GM21825 (cell line): ENCODE results near the gene TMEM114.
"Not testable (repeated sequence)": the region's sequence is repeated elsewhere in the genome, so short reads cannot be mapped to it uniquely, and the experiment has no call there.

Source experiments
- ATAC-seq: cut with Tn5 transposase; IDR thresholded peaks from one replicate; pipeline ENCODE4 v1.9.1; 2021; ENCODE audit warnings: mild to moderate bottlenecking, moderate library complexity; ENCODE audit not compliant: unreplicated experiment

Gene TMEM114

DNA sequence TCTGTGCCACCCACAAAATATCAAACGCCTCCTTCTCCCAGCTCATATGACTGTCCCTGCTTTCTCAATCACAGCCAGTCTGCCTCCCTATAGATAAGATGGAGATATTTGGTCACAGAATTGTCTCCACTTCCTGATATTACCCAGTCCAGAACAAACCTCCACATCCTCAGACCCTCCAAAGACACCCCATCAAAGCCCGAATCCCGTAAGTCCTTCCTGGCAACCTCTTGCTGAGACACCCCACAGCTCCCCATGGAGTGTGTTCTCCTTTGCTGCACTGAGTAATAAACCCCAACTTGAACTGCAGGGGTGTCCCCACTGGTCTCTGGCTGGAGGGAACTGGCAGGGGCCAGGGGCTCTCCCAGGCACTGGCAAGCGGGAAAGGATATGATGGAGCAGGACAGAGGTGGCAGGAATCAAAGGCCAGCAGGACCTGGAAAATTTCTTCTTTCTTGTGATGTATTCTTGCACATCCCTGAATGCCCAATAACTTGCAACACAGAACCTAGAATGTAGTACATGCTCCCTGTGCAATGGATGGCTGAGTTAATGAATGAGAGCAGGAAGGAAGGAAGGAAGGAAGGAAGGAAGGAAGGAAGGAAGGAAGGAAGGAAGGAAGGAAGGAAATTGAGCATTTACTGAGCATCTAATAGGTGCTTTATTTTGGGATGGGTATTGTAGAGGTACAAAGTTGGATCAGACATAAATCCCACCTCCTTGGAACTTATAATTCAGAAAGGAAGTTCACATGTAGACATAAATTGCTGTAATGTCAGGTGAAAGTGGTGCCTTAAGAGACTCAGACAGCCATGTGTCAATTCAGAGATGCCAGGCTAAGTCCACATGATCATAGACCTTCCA lies 13.9 kb downstream of the TMEM114 start:
- ATAC-seq, result no peak

- no peak for ATAC-seq
These were observed 14.9 kb downstream of the TMEM114 start for GRCh38 chr16:8575399-8575798.

GRCh38 chr16:8572919-8573724 lies 17.2 kb downstream of the TMEM114 start:
- ATAC-seq, result no peak

DNA sequence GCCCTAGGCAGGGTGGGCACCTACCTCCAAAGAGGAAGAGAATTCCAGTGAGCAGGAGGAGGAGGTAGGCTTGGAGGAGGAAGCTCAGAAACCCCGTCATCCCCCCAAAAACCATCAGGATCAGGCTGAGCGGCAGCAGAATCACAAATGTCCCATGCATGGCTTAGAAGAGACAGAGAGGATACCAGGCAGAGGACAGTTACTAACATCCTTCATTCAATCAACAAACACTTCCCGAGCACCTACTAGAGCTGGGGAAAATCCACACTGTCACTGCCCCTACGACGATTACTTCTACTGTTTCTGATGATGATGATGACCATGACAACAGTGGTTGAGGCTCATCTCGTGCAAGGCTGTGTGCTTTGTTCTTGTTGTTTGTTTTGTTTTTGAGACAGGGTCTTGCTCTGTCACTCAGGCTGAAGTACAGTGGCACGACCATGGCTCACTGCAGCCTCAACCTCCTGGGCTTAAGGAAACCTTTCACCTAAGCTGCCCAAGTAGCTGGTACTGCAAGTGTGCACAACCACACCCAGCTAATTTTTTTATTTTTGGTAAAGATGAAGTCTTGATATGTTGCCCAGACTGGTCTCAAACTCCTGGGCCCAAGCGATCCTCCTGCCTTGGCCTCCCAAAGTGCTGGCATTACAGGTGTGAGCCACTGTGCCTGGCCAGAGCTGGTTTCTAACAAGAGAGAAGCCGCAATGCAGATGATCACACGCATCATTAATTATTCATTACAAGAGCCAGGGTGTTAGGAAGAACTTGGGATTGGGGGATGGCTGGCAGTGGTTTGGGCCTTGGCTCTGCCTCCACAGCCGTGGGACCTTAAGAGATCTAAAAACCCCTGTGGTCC lies 18.0 kb downstream of the TMEM114 start:
- no peak for ATAC-seq

GRCh38 chr16:8571061-8571596 lies 19.2 kb downstream of the TMEM114 start:
- no peak for ATAC-seq

GRCh38 chr16:8570393-8570792 lies 19.9 kb downstream of the TMEM114 start:
- ATAC-seq, result not testable (repeated sequence)

DNA sequence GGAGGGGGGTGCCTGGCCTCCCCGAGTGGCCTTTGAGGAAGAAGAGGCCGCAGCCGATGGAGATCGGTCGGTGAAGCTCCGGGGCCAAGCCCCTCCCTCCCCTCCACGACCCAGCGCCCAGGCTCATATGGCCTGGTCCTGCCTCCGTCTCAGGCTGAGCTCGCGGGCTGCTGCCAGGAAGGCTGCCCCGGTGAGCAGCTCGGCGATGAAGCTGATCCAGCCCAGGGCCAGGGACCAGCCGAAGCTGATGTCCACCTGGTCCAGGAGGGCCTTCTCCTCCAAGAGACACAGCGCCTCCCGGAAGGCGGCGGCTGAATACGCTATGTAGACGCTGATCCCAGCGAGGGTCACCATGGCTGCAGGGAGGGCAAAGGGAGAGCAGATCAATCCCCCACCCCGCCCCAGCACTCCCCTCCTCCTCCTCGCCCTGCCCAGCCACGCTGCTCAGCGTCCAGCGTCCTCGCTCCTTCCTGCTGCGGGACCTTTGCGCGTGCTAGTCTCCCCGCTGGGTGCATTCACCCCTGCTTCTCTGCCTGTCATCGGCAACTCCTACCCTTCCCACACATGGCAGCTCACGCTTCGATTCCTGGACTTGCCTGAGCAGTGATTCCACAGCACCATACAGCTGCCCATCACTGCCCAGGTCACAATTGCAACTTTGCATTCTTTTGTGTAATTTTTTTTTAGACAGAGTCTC lies 20.5 kb downstream of the TMEM114 start:
- no peak for ATAC-seq

GRCh38 chr16:8568231-8568617 lies 22.1 kb downstream of the TMEM114 start:
- no peak for ATAC-seq

DNA sequence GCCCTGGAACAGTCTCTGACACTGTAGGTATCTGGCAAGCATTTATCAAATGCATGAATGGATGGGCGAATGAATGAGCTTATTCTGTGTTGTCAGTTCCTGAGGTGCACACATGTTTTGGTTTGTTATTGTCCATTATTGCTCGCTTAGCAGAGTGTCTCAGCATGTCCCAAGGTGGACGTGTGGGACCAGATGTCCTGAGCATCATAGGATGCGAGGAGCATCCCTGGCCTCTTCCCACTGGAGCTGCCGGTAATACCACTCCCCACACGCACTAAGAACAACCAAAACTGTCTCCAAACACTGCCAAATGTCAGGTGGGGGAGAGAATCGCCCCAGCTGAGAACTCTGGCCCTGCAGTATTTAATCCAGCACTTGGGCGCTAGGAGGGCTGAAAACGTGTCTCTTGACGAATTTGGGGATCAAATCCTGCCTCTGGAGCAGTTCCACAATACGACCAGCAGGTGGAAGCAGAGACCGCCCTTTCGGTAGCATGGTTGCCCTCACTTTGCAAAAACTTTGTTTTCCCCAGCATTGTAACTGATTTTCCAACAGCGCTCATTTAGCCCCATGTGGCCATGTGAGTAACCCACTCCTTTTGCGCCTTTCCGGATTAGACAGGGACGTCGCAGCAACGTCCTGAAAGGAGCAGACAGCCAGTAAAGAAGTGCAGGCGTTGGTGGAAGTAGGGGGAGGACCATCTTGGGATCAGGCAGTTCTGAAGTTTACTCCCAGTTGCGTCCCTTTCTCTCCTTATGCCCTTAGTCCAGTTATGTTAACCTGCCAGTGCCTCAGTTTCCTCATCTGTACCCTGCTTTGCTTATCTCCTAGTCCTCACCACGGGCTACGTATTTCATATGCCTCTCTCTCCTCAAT lies 22.7 kb downstream of the TMEM114 start:
- peak; percentile 83 for ATAC-seq

DNA sequence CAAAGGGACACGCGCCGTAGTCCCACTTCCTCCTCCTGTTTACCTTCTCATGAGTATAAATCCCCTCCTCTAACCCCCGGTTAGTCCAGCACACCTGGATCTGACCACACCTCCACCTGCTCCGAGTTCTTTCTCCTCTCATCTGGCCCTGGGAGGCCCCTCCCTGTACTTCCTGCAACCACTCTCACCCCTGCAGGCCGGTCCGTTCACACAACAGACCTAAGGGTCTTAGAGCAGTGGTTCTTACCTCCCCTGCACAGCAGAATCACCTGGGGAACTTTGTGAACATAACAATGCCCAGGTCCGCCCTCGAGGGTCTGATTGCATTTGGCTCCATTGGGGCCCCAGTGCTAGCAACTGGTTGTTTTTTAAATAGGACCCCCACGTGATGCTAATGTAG lies 24.8 kb downstream of the TMEM114 start:
- ATAC-seq, result no peak

DNA sequence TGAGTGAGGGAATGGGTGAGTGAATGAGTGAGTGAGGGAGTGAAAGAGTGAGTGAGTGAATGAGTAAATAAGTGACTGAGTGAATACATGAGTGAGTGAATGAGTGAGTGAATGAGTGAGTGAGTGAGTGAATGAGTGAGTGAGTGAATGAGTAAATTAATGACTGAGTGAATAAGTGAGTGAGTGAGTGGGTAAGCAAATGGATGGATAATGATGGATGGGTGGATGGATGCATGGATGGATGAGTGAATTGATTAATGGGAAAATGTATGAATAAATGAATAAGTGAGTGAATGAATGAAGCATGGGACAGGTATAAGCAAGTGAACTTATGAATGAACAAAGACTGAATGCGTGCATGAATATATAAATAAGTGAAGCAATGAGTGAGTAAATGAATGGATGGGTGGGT lies 25.4 kb downstream of the TMEM114 start:
- no peak for ATAC-seq

DNA sequence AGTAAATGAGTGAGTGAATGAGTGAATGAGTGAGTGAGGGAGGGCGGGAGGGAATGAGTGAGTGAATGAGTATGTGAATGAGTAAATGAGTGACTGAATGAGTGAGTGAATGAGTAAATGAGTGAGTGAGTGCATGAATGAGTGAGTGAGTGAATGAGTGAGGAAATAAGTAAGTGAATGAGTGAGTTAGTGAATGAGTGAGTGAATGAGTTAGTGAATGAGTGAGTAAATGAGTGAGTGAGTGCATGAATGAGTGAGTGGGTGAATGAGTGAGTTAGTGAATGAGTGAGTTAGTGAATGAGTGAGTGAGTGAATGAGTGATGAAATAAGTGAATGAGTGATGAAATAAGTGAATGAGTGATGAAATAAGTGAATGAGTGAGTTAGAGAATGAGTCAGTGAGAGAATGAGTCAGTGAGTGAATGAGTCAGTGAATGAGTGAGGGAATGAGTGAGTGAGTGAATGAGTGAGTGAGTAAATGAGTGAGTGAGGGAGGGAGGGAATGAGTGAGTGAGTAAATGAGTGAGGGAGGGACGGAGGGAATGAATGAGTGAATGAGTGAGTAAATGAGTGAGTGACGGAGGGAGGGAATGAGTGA lies 26.3 kb downstream of the TMEM114 start:
- not testable (repeated sequence) for ATAC-seq

DNA sequence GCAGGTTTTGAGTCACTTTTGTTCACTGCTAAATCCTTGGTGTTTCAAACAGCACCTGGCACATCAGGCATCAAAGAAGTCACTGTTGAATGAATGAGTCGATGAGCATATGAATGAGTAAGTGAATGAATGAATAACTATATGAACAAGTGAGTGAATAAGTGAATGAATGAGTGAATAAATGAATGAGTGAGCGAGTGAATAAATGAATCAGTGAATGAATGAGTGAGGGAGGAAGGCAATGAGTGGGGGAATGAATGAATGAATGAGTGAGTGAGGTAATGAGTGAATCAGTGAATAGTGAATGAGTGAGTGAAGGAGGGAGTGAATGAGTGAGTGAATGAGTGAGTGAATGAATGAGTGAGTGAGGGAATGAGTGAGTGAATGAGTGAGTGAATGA lies 28.8 kb downstream of the TMEM114 start:
- no peak for ATAC-seq

GRCh38 chr16:8555400-8555799 lies 34.9 kb downstream of the TMEM114 start:
- no peak for ATAC-seq

DNA sequence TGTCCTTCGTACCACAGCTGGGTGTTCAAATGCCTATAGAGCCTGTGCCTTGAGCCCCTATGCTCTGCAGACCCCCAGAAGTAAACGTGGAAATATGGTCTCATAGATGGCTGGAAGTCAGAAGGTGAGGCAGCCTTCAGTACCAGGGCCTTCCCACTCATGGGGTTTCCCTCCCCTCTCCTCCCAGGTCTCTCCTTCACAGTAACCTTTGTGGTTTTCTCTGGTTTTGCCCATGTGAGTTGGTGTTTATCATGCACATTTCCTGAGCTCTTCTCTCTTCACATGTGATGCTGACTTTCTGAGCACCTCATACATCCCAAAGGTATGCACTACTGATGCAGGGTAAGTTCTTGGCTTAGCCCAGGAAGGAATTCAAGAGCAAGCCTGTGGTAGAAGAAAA lies 35.4 kb downstream of the TMEM114 start:
- ATAC-seq, result no peak

GRCh38 chr16:8554022-8554421 lies 36.3 kb downstream of the TMEM114 start:
- ATAC-seq, result no peak

DNA sequence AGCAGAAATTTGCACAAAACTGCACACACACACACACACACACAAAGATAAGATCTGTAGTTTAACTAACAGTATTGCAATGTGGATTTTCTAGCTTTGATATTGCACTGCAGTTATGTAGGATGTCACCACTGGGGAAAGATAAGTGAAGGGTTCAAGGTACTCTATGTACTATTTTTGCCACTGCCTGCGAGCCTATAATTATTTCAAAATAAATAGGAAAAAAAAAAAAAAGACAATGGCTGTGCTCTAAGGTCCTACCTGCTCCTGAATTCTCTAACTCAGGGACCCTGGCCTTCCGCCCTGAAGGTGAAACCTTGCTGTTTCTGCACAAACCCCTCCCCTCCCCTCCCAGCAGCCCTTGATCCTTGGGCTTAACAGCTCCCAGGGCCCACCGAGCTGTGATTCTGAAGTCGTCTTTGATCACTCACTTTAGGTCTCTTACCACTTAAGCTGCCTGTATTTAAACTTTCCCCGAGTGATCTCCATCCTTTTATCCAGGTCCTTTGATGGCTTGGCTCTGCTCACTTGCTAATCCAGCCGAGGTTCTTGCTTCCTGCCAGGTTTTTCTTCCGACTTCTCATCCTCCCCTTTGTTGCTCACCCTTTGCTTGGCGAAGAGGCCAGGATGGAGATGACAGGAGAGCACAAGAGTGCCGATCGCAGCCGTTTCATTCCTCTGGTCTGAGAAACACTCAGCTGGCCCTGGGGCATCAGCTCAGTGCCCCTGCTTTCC lies 37.7 kb downstream of the TMEM114 start:
- no peak for ATAC-seq
